NCI-H1105 (cell line): ENCODE measurements around the gene ATOH8.

Experiments used
- DNase-seq: peaks from one replicate; lab custom pipeline; 2025; lab: John Stamatoyannopoulos, UW

The ATOH8 gene

DNA sequence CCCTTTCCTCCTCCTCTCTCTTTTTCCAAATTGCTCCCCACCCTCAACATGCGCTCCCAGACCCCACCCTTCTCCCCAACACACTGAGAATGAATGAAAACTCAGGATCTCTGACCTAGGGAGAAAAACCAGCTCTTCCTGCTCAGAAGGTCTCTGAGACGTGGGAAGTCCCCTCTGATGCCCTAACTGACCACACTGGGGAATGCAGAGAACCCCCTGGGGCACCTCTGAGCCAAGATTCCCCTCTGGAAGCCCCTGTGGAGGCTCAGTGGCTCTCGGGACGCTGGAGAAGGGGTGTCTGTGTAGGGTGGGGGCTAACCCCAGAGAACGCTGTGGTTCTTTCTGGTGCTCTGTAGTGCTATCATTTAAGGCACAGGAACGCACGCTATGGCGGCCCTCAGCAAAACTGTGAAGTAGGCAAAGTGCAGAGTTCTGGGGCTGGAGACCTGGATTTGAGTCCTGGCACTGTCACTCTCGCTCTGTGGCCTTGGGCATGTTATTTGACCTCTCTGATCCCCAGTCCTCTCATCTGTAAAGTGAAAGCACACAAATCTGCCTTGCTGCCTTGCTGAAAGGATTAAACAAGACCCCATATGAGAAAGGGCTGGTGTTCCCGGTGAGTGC lies 17.1 kb downstream of the ATOH8 start:
- no peak for DNase-seq

DNA sequence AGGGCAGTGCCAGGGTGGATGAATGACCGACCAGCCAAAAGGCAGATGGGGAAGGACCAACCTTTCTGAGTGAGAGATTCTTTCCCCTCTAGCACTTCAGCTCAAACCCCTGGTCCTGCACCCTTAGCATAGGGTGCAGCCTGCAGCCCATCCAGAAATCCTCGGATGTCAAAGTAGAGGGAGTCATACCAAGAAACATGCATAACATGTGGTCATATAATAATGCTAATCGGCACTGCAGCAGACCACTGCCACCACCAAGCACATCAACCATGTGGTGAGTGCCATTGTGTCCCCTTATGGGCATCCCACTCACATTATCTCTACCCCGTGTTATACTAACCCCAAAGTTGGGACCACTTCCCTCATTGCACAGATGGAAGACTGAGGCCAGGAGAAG lies 17.7 kb downstream of the ATOH8 start:
- no peak for DNase-seq

DNA sequence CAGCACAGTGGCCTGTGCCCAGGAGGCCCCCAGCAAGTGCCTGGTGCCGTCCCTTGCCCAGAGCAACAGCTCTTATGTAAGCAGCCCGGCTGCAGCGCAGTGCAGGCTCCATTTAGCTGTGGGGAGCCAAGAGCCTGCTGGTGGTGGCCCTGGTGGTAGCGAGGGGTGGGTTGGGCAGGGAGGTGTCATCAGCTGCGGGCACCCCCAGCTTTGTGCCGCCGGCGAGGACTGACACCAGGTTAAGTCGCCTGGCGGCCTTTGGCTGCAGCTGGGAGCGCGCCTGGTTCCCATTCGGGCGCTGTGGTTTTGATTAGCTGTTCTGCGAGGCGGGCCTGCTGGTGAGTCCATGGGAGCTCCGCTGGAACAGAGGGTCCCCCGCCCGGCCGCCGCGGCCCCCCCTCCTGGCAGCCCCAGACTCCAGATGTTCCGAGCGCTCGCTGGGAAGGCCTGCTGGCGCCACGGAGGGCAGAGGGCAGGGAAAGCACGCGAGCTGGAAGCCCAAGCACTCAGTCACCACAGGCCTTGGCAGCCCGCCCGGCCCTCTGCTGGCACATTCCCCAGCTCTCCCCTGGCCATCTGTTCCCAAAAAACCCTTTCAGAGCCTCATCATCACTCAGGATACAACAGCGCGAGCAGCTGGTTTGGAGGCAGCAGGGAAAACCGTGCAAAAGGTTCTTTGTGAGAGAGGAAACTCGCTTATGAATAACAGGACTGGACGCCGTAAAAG lies 18.4 kb downstream of the ATOH8 start:
- peak; percentile 96 for DNase-seq

DNA sequence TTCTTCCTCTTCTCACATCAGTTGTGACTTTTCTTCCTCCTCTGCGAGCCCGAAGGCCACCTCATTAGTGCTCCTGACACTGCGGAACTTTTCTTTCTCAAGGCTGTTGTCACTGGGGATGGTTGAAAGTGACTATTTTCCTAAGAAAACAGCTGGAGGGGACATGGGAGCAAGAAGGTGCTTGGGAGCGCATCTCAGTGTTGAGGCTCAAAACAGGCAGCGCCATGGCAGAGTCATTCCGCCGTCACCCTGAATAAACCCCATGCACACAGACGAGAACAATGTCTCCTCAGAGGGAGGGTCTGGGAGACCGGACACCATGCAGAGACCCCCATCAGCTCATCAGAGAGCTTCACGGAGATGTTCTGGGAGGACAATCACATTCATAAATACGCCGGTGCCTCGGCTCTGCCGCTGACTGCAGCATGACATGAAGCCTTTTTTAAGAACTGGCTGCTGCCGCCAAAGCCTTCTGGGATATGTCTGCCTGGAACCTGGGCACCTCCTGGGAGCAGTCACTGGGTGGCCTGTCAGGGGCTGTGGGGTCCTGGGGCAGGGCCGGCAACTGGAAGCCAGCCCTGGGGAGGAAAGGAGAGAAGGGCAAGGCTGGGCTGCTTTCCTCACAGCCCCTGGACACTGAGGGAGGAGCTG lies 19.2 kb downstream of the ATOH8 start:
- no peak for DNase-seq

DNA sequence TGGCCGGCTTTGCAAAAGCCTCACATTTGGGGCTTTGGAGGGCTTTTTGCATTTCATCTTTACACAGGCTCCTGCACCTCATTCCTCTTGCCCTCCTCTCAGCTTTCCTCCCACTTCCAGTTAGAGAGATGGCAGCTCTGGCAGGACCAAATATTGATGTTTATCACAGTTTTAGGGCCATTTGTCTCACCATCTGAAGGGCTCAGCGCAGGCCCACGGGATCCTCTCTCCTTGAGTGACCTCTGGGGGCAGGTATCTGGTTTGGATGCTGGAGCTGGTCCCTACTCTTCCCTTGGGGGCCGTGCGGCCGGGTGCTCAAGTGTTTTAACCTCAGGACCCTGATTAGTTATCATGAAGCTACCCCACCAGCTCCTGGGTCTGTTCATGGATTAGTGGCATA lies 19.9 kb downstream of the ATOH8 start:
- no peak for DNase-seq

DNA sequence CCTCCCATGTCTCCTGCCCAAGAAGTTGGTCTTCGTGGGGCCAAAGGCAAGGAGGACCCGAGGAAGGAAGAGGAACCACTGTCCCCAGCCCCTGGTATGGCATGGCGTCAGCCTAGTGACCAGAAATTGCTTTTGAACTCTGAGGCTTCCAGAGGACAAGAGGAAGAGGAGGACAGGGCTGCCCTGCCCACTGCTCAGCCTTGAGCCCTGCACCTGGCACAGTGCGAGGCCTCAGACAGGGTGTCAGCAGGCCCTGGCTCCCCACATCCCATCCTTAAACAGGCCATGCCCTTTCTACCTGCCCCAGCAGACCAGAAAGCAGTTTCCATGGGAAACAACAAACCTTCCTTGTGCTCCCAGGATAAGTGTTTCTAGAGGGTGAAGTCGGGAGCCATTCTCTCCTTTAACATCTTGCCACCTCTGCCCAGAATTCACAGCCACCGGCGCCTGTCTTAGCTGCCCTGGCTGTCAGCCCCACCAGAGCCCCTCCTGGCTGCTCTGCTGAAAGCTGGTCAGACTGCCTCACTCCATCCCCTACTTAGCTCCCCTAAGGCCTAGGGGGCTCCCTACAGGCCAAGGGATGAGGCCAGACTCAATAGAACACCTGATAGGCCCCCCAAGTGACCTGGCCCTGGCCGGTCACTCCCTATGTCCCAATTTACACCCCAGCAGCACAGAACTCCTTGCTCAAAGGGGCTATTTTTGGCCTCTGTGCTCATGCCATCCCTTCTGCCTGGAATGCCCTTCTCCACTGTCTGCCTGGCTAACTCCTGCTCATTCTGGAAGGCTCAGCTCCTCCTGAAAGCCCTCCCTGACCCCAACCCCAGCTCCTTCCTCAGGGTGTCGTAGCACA lies 20.6 kb downstream of the ATOH8 start:
- no peak for DNase-seq

DNA sequence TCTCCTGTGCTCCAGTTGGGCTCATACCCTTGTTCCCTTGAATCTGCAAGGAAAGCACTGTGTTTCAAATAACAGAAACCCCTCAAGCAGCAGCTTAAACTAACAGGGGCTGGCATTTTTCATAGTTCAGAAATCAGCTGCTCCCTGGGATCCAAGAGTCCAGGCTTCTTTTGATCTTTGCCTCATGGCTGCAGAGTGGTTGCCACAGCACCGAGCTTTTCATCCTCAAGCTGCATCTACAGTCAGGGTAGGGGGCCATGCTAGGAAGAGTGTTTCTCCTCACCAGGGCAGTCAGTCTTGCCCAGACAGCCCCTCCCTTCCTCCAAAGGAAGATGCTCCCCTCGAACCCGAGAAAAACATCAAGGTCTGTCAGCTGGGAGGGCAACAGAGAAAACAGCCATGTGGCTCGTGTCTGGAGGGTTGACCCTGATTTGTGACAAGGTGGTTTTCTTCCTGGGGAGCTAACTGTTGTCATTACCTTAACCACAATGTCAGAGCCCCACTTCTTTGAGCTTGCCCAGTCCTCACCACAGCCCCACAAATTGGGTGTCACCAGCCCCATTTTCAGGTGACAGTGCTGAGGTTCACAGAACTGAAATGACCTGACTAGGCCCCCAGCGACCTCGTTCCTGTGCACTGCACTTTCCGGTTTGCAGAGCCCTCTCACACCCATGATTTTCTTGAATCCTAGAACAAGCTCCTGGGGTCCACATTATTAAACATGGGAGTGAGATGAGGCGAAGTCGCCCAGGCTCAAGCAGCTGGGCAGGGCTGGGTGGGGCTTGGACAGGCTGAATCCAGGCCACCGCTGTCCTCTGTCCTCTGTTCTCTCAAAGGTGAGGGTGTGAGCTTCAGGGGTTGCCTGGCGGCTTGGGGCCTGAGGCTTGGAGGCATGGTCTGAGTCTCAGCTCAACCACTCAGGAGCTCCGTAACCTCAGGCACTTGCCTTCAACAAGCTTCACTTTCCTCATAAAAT lies 21.9 kb downstream of the ATOH8 start:
- DNase-seq: no peak

DNA sequence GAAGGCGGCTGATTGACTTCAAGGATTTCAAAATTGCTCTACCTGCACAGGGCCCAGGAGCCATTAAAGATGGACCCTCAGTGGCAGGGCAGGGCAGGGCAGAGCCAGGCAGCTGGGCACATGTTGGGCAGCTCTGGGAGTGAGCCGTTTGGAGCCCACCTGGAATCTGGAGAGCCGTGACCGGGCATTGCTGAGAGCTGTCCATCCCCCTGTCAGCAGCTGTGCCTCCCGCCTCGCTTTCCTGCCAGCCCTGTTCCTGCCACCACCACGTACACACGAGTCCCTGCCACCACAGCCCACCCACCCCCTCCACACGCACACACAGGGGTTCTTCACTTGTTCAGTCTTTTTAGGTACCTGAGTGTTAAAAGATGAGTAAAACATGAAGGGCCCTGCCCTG lies 22.9 kb downstream of the ATOH8 start:
- DNase-seq: no peak

DNA sequence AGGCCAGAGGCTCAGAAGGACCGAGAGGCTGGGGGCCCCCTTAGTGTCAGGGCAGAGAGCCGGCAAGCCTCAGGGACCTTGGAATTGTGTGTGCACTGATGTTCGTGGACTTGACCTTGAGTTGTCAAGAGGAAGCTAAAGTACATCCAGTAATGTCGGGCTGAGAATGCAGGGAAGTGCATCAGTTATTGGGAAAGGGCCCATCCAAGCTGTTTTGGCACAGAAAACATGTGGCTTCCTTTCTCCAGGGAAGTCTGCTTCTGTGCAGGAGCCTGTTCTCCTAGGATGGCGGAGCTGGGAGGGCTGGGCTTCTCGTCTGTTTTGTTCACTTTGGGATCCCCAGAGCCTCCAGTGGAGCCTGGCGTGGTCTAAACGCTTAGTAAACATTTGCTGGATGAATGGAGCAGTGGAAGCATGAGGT lies 23.7 kb downstream of the ATOH8 start:
- DNase-seq: no peak

DNA sequence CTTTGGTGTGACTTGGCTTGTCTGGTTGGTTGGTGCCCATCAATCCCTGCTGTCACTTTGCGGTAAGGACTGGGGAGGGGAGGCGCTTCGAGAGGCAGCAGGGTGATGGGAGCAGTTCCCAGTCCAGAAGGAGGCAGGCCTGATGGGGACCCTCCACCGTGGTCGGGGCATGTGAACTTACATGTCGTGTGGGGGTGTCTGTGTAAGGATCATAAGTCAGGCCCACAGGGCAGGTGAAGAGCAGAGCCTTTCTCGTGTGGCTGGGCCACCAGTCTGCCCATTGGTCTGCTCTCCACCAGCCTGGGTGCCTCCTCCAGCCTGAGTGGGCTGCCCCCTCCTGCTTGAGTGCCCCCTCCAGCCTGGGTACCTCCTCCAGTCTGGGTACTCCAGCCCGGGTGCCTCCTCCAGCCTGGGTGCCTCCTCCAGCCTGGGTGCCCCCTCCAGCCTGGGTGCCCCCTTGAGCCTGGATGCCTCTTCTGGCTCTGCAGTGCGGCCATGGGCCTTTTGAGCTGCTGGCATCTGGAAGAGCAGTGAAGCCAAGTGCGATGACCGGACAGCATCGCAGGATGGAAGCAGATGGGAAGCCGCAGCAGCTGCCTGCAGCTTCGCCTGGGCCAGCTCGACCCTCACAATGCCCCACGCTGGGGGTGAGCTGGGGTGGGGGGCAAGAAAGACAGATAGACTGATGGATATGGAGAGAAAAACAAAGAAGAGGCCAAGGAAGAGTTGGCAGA lies 25.0 kb downstream of the ATOH8 start:
- DNase-seq: no peak

DNA sequence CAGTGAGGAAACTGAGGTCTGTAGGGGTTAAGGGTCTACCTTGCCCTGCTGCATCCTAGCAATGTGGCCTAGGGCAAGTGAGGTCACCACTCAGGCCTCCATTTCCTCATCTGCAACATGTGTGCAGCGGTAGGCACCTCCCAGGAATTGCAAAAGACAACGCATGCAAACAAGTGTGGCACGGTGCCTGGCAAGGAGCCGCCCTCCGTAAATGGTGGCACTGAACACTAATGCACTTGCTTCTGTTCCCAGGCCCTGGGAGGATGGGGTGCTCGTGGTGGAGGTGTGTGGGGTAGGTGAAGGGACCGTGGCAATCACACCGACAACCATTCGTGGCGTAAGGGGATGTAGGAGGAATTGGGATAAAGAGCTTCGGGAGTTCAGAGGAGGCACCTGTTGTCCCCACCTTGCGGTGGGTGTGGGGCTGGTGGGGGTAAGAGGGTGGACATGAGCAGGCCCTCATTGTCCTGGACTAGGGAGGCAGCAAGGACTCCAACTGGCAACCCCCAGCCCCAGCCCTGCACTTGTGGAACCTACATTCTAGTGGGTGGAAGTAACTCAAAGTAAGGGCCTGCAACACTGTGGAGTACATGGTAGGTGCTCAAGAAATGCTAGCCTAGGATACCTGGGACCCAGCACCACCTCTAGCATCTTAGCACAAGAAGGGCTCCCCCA lies 26.0 kb downstream of the ATOH8 start:
- DNase-seq: no peak

DNA sequence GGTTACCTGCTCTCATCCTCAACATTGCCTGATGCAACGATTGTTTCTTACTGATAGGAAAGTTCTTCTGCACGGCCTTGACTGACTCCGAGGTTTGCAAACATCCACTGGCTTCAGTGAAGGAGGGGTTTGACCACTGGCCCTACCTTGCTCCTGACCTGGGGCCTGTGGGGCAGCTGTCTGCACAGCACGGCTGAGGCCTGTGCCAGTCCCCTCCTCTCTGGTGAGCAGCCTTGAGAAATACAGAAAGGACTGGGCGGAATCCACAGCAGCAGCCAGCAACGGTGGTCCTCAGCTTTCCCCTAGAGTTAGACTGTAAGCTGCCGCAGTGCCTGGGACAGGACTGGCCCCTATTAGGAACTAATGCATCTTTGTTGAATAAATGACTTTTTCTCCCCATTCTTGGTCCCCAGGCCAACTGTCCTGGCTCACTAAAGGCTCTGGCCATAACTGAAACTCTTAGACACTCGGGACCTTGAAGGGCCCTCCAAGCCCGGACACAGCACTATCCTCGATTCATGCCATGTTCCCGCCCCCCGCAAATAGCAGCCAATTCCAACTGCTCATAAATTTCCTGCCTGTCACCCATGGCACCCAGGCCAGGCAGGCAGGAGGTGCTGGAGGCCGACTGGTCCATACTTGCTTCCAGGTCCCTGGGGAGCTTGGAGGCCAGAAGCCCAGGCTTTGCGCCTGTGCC lies 26.7 kb downstream of the ATOH8 start:
- peak; percentile 39 for DNase-seq

DNA sequence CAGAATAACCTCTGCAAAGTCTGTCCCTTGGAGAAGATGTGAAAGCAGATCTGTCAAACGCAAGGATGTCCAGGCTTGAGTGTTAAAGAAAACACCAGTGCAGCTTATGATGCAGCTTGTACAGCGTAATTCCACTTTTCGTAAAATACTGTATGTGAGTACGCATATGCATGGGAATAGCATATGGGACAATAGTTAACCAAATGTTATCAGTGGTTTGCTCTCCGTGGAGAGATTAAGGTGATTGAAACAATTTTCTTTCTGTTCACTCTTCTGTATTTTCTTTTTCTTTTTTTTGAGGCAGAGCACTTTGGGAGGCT lies 27.2 kb downstream of the ATOH8 start:
- no peak for DNase-seq

DNA sequence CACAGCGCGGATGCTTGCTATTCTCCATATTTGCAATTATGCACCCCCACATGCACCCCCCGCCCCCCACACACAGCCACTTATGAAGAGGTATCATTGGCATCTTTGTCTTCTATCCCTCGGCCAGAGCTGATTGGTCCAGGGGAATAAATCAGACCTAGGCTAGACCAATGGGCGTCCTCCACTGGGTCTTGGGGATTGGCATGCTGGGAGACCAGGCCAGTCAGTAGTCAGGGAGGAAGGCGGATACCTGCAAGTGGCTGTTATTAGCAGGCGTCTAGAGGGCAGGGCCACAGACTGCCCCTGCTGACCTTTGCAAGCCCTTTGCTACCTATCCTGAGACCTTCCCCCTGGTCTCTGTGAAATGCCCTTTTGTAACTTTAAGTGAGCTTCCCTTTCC lies 30.0 kb downstream of the ATOH8 start:
- DNase-seq: no peak

DNA sequence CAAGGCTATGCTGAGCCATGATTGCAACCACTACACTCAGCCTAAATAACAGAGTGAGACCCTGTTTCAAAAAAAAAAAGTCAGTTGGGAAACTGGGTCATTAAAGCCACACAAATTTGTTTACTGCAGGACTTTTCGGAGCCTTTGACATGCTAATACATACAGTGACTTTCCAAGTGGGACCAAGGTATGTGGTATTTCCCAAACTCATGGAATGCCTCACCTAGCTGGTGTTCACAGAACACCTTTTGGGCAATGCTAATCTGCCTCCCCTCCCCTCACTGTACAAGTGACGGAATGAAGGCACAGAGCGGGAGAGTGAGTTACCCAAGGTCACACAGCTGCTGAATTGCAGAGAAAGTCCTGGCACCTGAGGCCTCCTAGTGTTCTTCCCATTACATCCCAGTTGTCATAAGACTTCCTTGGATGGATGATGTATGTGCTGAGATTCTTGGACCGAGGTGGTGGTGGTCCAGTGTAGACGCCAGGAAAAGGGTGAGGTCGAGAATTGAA lies 30.7 kb downstream of the ATOH8 start:
- DNase-seq: no peak

DNA sequence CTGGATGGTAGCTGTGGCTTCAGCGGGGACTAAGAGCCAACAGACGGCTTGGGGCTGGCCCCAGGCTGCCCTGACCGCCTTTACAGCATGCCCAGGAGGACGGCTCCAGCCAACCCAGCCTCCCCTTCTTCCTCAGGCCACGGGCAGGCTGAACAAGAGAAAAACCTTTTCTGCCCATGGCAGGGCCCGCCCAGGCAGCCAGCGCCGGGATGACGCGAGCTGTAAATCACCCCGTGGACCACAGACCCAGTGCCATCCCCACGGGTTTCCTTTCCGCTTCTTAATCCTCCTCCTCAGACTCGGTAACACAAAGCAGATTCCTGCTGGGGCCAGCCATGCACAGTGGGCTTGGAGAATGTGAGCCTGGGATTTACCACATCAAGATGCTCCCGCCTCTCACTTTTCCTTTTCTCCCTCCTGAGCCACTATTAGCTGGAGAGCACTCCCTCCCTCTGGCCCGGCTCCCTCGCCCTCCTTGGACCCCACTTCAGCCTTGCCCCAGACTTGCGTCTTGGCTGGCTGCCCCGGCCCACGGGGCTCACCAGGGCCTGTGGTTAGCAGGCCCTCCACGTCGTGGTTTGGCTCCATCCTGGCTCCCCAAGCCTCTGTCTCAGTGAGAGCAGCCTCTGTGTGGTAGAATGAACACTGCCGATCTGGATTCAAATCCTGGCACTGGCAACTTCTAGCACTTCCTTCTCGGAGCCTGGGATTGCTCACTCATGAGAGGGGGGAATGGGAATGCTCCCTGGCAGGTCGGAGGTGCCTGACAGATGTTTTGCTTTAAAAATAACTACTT lies 31.4 kb downstream of the ATOH8 start:
- DNase-seq: no peak

DNA sequence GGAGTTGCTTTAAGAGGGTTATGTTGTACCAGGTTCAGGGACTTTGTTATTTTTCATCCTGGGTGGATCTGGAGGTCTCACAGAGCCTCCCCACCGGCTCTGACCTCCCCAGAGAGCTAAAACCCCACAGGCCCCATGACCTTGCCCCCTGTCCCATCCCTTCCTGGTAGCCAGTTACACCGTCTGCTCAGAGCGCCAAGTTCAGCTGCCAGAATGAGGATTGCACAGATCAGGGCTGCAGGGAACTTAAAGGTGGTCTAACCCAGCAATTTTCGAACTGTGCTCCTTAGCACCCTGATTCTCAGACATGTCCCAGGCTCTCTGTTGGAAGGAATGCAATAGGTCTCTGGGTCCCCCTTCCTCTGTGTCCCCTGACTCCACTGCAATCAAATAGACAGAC lies 32.1 kb downstream of the ATOH8 start:
- no peak for DNase-seq

DNA sequence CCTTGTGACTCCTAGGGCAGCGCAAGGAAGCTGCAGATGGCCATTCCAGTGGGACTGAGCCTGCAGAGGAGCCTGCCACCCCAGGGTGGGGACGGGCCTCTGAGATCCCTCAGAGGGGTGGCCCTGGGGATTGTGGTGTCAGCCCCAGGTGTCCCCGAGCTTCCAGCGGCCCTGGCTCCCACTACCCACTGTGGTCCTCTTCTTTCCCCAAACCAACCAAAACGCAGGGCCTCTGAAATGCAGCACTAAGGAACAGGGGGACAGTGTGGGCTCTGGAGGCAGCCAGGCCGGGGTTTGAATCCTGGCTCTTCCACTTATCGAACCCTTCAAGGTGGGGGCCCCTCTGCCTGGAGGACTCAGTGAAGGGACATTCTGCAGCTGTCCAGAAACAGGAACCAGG lies 32.7 kb downstream of the ATOH8 start:
- no peak for DNase-seq

DNA sequence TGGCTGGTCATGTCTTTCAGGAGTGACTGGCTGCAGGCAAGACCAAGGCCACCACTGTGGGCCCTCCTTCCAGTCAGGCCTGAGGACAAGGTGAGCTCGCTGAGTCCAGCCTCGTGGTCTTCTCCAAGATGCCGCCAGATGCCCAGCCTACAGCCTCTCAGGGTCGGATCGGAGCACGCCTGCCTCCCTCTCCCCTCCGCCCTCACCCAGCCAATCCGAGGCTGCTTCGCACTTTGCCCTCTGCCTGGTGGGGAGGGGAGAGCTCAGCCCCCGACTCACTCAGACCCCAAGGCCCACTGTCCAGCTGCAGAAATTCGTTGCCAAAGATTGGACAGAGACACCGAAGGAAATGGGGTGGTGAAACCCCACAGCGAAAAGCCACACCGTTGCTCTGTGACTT lies 33.1 kb downstream of the ATOH8 start:
- no peak for DNase-seq
